Testis (tissue), 2 donors: ENCODE measurements around the gene LIPE.
"Not testable (repeated sequence)": the region's sequence is repeated elsewhere in the genome, so short reads cannot be mapped to it uniquely, and the experiment has no call there.

Experiments
- POLR2A ChIP-seq: fragments of 450-650 bp; IDR thresholded peaks from one replicate; pipeline ENCODE4 v1.6.1; 2017; ENCODE audit warnings: antibody characterized with exemption, mild to moderate bottlenecking, moderate library complexity
- TF ChIP-seq, protein P1 (sequence below), 3 experiments: fragments of 450-650 bp in 2 of 3; fragments of 200-600 bp in 1 of 3; sonication (generic) in 1 of 3; IDR thresholded peaks; one replicate each; pipeline ENCODE4 v1.5.1; 2016 to 2019; ENCODE audit warnings: antibody characterized with exemption in 3 of 3, mild to moderate bottlenecking in 2 of 3, moderate library complexity in 1 of 3

- TF ChIP-seq, protein P1, sequence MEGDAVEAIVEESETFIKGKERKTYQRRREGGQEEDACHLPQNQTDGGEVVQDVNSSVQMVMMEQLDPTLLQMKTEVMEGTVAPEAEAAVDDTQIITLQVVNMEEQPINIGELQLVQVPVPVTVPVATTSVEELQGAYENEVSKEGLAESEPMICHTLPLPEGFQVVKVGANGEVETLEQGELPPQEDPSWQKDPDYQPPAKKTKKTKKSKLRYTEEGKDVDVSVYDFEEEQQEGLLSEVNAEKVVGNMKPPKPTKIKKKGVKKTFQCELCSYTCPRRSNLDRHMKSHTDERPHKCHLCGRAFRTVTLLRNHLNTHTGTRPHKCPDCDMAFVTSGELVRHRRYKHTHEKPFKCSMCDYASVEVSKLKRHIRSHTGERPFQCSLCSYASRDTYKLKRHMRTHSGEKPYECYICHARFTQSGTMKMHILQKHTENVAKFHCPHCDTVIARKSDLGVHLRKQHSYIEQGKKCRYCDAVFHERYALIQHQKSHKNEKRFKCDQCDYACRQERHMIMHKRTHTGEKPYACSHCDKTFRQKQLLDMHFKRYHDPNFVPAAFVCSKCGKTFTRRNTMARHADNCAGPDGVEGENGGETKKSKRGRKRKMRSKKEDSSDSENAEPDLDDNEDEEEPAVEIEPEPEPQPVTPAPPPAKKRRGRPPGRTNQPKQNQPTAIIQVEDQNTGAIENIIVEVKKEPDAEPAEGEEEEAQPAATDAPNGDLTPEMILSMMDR (IDR thresholded peaks at IDR 0.05), result not testable (repeated sequence)
- not testable (repeated sequence) for TF ChIP-seq POLR2A
Measured at GRCh38 chr19:42448306-42448705, 21.1 kb upstream of the LIPE start.
